Heart left ventricle (tissue), 16 donors: ENCODE results near the gene NUP62. TPM values are rescaled to one million over a fixed set of nuclear protein-coding genes. Genes with fewer than 3 reads are reported as not detected.

Experiments
- ATAC-seq, 4 donors: fragments of 200-7000 bp; cut with Tn5 transposase; one replicate each; pipeline ENCODE4 v1.9.1; 2020 to 2022; ENCODE audit warnings: moderate library complexity in 4 of 4, mild to moderate bottlenecking in 3 of 4, moderate number of reproducible peaks in 1 of 4
- DNase-seq, 5 donors: peaks; one replicate each; pipeline ENCODE4 v3.0.0-alpha.2; 2020
- H3K27ac ChIP-seq, 12 donors: fragments of 200-600 bp; sonication (generic) in 4 of 12; one replicate each; pipeline versions ENCODE4 v1.5.0 to v1.8.0; 2016 to 2022; ENCODE audit warnings: mild to moderate bottlenecking in 2 of 12
- H3K27me3 ChIP-seq, 9 donors: fragments of 200-600 bp; sonication (generic) in 2 of 9; one replicate each; pipeline versions ENCODE4 v1.5.1 to v1.8.0; 2016 to 2022; ENCODE audit warnings: mild to moderate bottlenecking in 3 of 9
- H3K36me3 ChIP-seq, 9 donors: fragments of 200-600 bp; sonication (generic) in 2 of 9; one replicate each; pipeline versions ENCODE4 v1.5.0 to v1.8.0; 2018 to 2022; ENCODE audit warnings: mild to moderate bottlenecking in 2 of 9
- H3K4me1 ChIP-seq, 12 donors: fragments of 200-600 bp; sonication (generic) in 4 of 12; one replicate each; pipeline versions ENCODE4 v1.5.0 to v1.8.0; 2016 to 2022; ENCODE audit warnings: mild to moderate bottlenecking in 3 of 12
- H3K4me3 ChIP-seq, 12 donors: fragments of 200-600 bp; sonication (generic) in 4 of 12; one replicate each; pipeline versions ENCODE4 v1.5.0 to v1.8.0; 2017 to 2022; ENCODE audit warnings: mild to moderate bottlenecking in 9 of 12, moderate library complexity in 4 of 12
- H3K9me3 ChIP-seq, 12 donors: fragments of 200-600 bp; sonication (generic) in 4 of 12; one replicate each; pipeline versions ENCODE4 v1.5.0 to v1.8.0; 2016 to 2022; ENCODE audit warnings: mild to moderate bottlenecking in 1 of 12
- CTCF ChIP-seq, 12 donors: fragments of 200-600 bp; sonication (generic) in 4 of 12; IDR thresholded peaks; one replicate each; pipeline versions ENCODE4 v1.5.0 to v1.8.0; 2018 to 2022; ENCODE audit warnings: antibody characterized with exemption in 12 of 12, mild to moderate bottlenecking in 5 of 12
- POLR2A ChIP-seq, 2 donors: fragments of 450-650 bp; IDR thresholded peaks; one replicate each; pipeline ENCODE4 v1.6.1; 2017; ENCODE audit warnings: antibody characterized with exemption in 2 of 2, mild to moderate bottlenecking in 2 of 2, moderate library complexity in 2 of 2
- WGBS, 4 donors: extraction: QIAGEN DNeasy Blood & Tissue Kit in 2 of 4; methylation state at CpG; one replicate each; pipeline versions ENCODE4 v1.1.5 to v1.1.7; 2013 to 2018; 5-methylcytosine and 5-hydroxymethylcytosine counted together
- intact Hi-C, 10 donors: fragments of 100-400 bp; cut with DNase I; formaldehyde crosslinking; loops; one replicate each; pipeline versions ENCODE4 v1.11.1 to v1.14.2; 2022
- polyA plus RNA-seq, 2 donors: library from polyadenylated mRNA; stranded (reverse); fragments of 200-250 nt; gene quantifications; one replicate each; pipeline ENCODE4 v1.2.3, GENCODE V29; 2013
- total RNA-seq, 9 donors: library from RNA; depleted of rRNA in 2 of 9; stranded (reverse); fragments of >200 nt in 2 of 9; fragmentation: NEBNext Ultra II Directional in 3 of 9; extraction: Animal tissue kit (Norgen Biotek cat#: 25700) in 3 of 9; gene quantifications; one replicate each; pipeline versions ENCODE4 v1.1.0 to v1.2.4, GENCODE V29; 2016 to 2023
- donor health status: ischemic (EF 13 %, LVEDD 7.1; RV severe dilation, severe dysfunction).
- donor health status: healthy with polysubstance abuse.
- donor health status: DM: no; HTN: yes; CAD: no.
- donor health status: DM: no; HTN: no; CAD: no.
- donor health status: ischemic (EF 25% LVEDD 6.9; RV normal size, moderate dysfunction).
- donor health status: ischemic (EF 25% LVEDD 5.7; RV mildly dilated, moderate dysfunction).
- donor health status: healthy.
- donor health status: DM: yes; HTN: yes; CAD: no.
- donor health status: ischemic (EF 35%, LVEDD 5.7; RV mildly dilated, moderate dysfunction).
- donor health status: nonischemic (EF 11% LVEDD 7.7; RV severe dilation, severe dysfunction).
- donor health status: DM: yes; HTN: yes; CAD: no.
- donor health status: PGD.
- donor health status: ischemic (EF 29% LVEDD 5.4; RV normal size, mild dysfunction).
- donor health status: nonischemic (EF 23%, LVEDD 6.1; RV moderate dilation, normal function).

The NUP62 gene
- total and polyA plus RNA-seq, 11 donors = 14.0 to 61.9 (median 33.0) TPM

GRCh38 chr19:49862391-49863253, 66.7 kb downstream of the NUP62 start:
- DNase-seq = no peak
- 60 to 79% (median 70%) methylated on average over 33 to 49 of the region's 49 CpGs for WGBS, 4 donors
- no peak for ATAC-seq
- Histone ChIP-seq H3K36me3 (peaks cover 0 to 72% (median 64%) of the 10 kb centered on the region in 9 donors), H3K4me3 (no peak overlapping the region), H3K27ac (peak overlapping the region in 1 of 12 donors; percentile 14), H3K9me3 (no peaks in the 10 kb centered on the region), H3K27me3 (no peaks in the 10 kb centered on the region), H3K4me1 (peaks cover 7 to 45% (median 24%) of the 10 kb centered on the region in 12 donors)
- TF ChIP-seq POLR2A (IDR thresholded peaks at IDR 0.05) (no peak), CTCF (IDR thresholded peaks at IDR 0.05) (peak in 1 of 12 donors; percentile 1)
- intact Hi-C loops = loop anchor here in 2 of 10 donors (1.0 to 10.0 kb wide), 2 partner anchors 44 to 188 kb away; partner anchors contain the start of genes MED25 (in 1 of the 2) and PRMT1 (in 1 of the 2)

GRCh38 chr19:49861541-49862378, 67.5 kb downstream of the NUP62 start:
- DNase-seq (no peak), ATAC-seq (no peak)
- TF ChIP-seq CTCF (IDR thresholded peaks at IDR 0.05) (no peak), POLR2A (IDR thresholded peaks at IDR 0.05) (no peak)
- 82 to 87% (median 85%) methylated on average over 48 to 60 of the region's 60 CpGs for WGBS, 4 donors
- Histone ChIP-seq H3K4me1 (peaks cover 7 to 43% (median 22%) of the 10 kb centered on the region in 12 donors), H3K27ac (peak overlapping the region in 2 of 12 donors; percentile 14 to 60), H3K27me3 (no peaks in the 10 kb centered on the region), H3K36me3 (peaks cover 0 to 81% (median 73%) of the 10 kb centered on the region in 9 donors), H3K4me3 (no peak overlapping the region), H3K9me3 (no peaks in the 10 kb centered on the region)
- intact Hi-C loops = loop anchor here in 1 of 10 donors (10.0 kb wide), 1 partner anchor 187 kb away; the partner anchor contains the start of gene PRMT1

GRCh38 chr19:49861107-49861506, 68.2 kb downstream of the NUP62 start:
- ATAC-seq = no peak
- no peak for DNase-seq
- Histone ChIP-seq H3K4me1 (peaks cover 4 to 37% (median 15%) of the 10 kb centered on the region in 12 donors), H3K9me3 (no peaks in the 10 kb centered on the region), H3K4me3 (no peak overlapping the region), H3K27me3 (no peaks in the 10 kb centered on the region), H3K36me3 (peaks cover 0 to 87% (median 79%) of the 10 kb centered on the region in 9 donors), H3K27ac (peak overlapping the region in 3 of 12 donors; percentile 14 to 60 (median 28))
- 46 to 50% (median 48%) methylated on average over 11 to 13 of the region's 13 CpGs for WGBS, 4 donors
- TF ChIP-seq POLR2A (IDR thresholded peaks at IDR 0.05) = no peak
- intact Hi-C loops = loop anchor here in 1 of 10 donors (10.0 kb wide), 1 partner anchor 186 kb away; the partner anchor contains the start of gene PRMT1

GRCh38 chr19:49860336-49861102, 68.8 kb downstream of the NUP62 start:
- DNase-seq (no peak), ATAC-seq (no peak)
- intact Hi-C loops = loop anchor here in 1 of 10 donors (10.0 kb wide), 1 partner anchor 186 kb away; the partner anchor contains the start of gene PRMT1
- Histone ChIP-seq H3K27ac (peak overlapping the region in 3 of 12 donors; percentile 14 to 60 (median 28)), H3K27me3 (no peaks in the 10 kb centered on the region), H3K36me3 (peaks cover 0 to 93% (median 85%) of the 10 kb centered on the region in 9 donors), H3K4me1 (peaks cover 0 to 31% (median 9%) of the 10 kb centered on the region in 12 donors), H3K4me3 (no peak overlapping the region), H3K9me3 (no peaks in the 10 kb centered on the region)
- TF ChIP-seq POLR2A (IDR thresholded peaks at IDR 0.05) (no peak), CTCF (IDR thresholded peaks at IDR 0.05) (no peak)
- WGBS, 4 donors = 74 to 78% (median 75%) methylated on average over 14 to 17 of the region's 17 CpGs
